Activated B cell treated with CpG ODN at 0.5 μM for 24 hours (primary cell): ENCODE results near the gene MUC5B. TPM values are rescaled to one million over a fixed set of nuclear protein-coding genes. Genes with fewer than 3 reads are reported as not detected.

Experiments used
- ATAC-seq: fragments of 200-7000 bp; cut with Tn5 transposase; one replicate; pipeline ENCODE4 v1.10.0; 2021; ENCODE audit warnings: low read depth, mild to moderate bottlenecking, moderate library complexity
- CTCF ChIA-PET: fragments of 350-600 bp; sonication (Branson Sonifier 250); formaldehyde crosslinking; loops from one replicate; lab custom pipeline; 2021; ENCODE audit warnings: antibody characterized with exemption; lab: Charles Lee
- POLR2A ChIA-PET: fragments of 350-600 bp; sonication (Branson Sonifier 250); formaldehyde crosslinking; loops from one replicate; lab custom pipeline; 2021; ENCODE audit warnings: antibody characterized with exemption; lab: Charles Lee
- DNase-seq: peaks from one replicate; pipeline ENCODE4 v3.0.0; 2022
- H3K27ac Mint-ChIP-seq: one replicate; pipeline ENCODE4 v1.8.0; 2020; ENCODE audit warnings: mixed read lengths
- H3K27me3 Mint-ChIP-seq: one replicate; pipeline ENCODE4 v1.8.0; 2021; ENCODE audit warnings: mixed read lengths
- H3K36me3 Mint-ChIP-seq: one replicate; pipeline ENCODE4 v1.8.0; 2021; ENCODE audit warnings: low read depth, mixed read lengths
- H3K4me1 Mint-ChIP-seq: one replicate; pipeline ENCODE4 v1.8.0; 2021; ENCODE audit warnings: mixed read lengths
- H3K4me3 Mint-ChIP-seq: one replicate; pipeline ENCODE4 v1.8.0; 2020; ENCODE audit warnings: mild to moderate bottlenecking, mixed read lengths
- H3K9me3 Mint-ChIP-seq: one replicate; pipeline ENCODE4 v1.8.0; 2020; ENCODE audit warnings: mixed read lengths
- intact Hi-C: fragments of 100-400 bp; cut with micrococcal nuclease; formaldehyde crosslinking; loops from one replicate; pipeline ENCODE4 v1.15.1; 2024
- total RNA-seq: library from RNA; stranded (reverse); gene quantifications from 2 replicates; pipeline ENCODE4 v1.2.3, GENCODE V29; 2022
- TF ChIP-seq, protein P1 (sequence below): fragments of 200-600 bp; IDR thresholded peaks from one replicate; pipeline ENCODE4 v1.8.0; 2022; ENCODE audit warnings: antibody characterized with exemption, mild to moderate bottlenecking

The MUC5B gene
- total RNA-seq, 1 donor from 2014 or later: not detected

- Mint-ChIP-seq H3K27ac (no peak overlapping the region), H3K27me3 (no peaks in the 10 kb centered on the region), H3K9me3 (no peaks in the 10 kb centered on the region), H3K36me3 (peaks cover 39% of the 10 kb centered on the region), H3K4me1 (peaks cover under 1% of the 10 kb centered on the region), H3K4me3 (no peak overlapping the region)
- CTCF ChIA-PET: no interaction called here
- TF ChIP-seq, protein P1, sequence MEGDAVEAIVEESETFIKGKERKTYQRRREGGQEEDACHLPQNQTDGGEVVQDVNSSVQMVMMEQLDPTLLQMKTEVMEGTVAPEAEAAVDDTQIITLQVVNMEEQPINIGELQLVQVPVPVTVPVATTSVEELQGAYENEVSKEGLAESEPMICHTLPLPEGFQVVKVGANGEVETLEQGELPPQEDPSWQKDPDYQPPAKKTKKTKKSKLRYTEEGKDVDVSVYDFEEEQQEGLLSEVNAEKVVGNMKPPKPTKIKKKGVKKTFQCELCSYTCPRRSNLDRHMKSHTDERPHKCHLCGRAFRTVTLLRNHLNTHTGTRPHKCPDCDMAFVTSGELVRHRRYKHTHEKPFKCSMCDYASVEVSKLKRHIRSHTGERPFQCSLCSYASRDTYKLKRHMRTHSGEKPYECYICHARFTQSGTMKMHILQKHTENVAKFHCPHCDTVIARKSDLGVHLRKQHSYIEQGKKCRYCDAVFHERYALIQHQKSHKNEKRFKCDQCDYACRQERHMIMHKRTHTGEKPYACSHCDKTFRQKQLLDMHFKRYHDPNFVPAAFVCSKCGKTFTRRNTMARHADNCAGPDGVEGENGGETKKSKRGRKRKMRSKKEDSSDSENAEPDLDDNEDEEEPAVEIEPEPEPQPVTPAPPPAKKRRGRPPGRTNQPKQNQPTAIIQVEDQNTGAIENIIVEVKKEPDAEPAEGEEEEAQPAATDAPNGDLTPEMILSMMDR: no peak
- POLR2A ChIA-PET: no interaction called here
- DNase-seq: peak; percentile 14
- intact Hi-C loops: no loop called here
- ATAC-seq: no peak
Measured at GRCh38 chr11:1297576-1298473, 75.0 kb downstream of the MUC5B start.

- DNase-seq (peak; percentile 9), ATAC-seq (no peak)
- POLR2A ChIA-PET: no interaction called here
- CTCF ChIA-PET: no interaction called here
- H3K36me3 Mint-ChIP-seq: peaks cover 37% of the 10 kb centered on the region
- H3K9me3 Mint-ChIP-seq: no peaks in the 10 kb centered on the region
- H3K27me3 Mint-ChIP-seq: no peaks in the 10 kb centered on the region
- H3K4me1 Mint-ChIP-seq: peaks cover 7% of the 10 kb centered on the region
- TF ChIP-seq, protein P1: no peak
- intact Hi-C loops: no loop called here
- no peak overlapping the region for H3K4me3 Mint-ChIP-seq
- H3K27ac Mint-ChIP-seq: no peak overlapping the region
Measured at GRCh38 chr11:1298695-1299492, 76.0 kb downstream of the MUC5B start.

DNA sequence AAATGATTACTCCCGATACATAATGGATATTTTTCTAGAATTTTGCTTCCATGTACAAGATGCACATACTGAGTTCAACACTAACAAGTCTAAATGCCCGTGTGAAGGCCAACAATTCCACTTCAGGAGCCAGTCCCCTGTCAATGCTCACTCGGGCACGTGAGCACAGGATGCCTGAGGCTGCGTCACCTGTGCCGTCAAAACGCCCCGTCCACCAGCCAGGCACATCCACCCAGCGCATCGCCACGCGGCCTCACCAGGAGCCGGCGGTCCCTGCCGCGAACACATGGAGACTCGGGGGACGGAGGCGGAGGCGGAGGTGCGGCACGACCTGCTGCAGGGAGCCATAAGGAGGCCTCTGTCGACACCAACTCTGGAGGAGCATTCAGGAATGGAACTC, 76.8 kb downstream of the MUC5B start:
- Mint-ChIP-seq H3K36me3 (peaks cover 39% of the 10 kb centered on the region), H3K27ac (no peak overlapping the region), H3K9me3 (no peaks in the 10 kb centered on the region), H3K27me3 (no peaks in the 10 kb centered on the region), H3K4me1 (peaks cover 11% of the 10 kb centered on the region), H3K4me3 (no peak overlapping the region)
- POLR2A ChIA-PET: no interaction called here
- DNase-seq (peak; percentile 7), ATAC-seq (no peak)
- CTCF ChIA-PET: interaction anchor here (1.0 kb wide), 1 partner anchor 275 kb away, joined by 3 read pairs; no protein-coding TSS in a partner anchor
- intact Hi-C loops: no loop called here
- TF ChIP-seq, protein P1: no peak

- DNase-seq: no peak
- H3K27me3 Mint-ChIP-seq: no peaks in the 10 kb centered on the region
- TF ChIP-seq, protein P1: no peak
- CTCF ChIA-PET: interaction anchor here (1.0 kb wide), 1 partner anchor 275 kb away, joined by 3 read pairs; no protein-coding TSS in a partner anchor
- peaks cover 13% of the 10 kb centered on the region for H3K4me1 Mint-ChIP-seq
- no peaks in the 10 kb centered on the region for H3K9me3 Mint-ChIP-seq
- no peak overlapping the region for H3K27ac Mint-ChIP-seq
- no peak overlapping the region for H3K4me3 Mint-ChIP-seq
- POLR2A ChIA-PET: no interaction called here
- intact Hi-C loops: no loop called here
- no peak for ATAC-seq
- H3K36me3 Mint-ChIP-seq: peaks cover 41% of the 10 kb centered on the region
Measured at GRCh38 chr11:1300121-1300520, 77.3 kb downstream of the MUC5B start.
